ENCODE measurements around the gene C3orf52. TPM values are rescaled to one million over a fixed set of nuclear protein-coding genes. Genes with fewer than 3 reads are reported as not detected.

C3orf52 gene
- total and polyA plus RNA-seq, 2 experiments from 2014 or later: 8.1 to 16.6 TPM

DNA sequence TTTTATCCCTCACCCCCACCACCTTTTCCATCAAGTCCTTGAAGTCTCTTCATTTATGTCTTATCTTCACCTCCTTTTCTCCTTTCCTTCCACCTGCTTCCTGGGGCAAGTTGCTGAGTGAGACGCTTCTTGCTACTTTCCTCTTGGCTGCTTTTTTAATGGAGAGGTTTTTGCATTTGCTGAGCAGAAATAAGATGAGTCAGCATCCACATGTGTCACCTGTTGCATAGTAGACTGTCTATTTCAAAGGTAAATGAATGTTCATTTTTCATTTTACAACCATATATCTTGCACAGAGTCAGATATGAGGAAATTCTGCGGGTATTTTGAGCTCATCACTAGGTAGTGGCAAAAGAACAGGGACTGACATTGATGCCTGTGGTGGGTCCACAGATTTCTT is 18.6 kb downstream of the C3orf52 start:
- Histone ChIP-seq H2AFZ (no peak overlapping the region), H3K4me2 (no peak overlapping the region), H3F3A (replicated peaks; ENCODE audit: low read depth) (no peaks in the 10 kb centered on the region), H3K9me2 (ENCODE audit: insufficient read depth) (no peaks in the 10 kb centered on the region), H3K4me3 (no peak overlapping the region), H3K4me1 (ENCODE audit: insufficient read depth) (no peaks in the 10 kb centered on the region), H3K36me3 (ENCODE audit: insufficient read depth) (no peaks in the 10 kb centered on the region; the same call in 1 of the 2 replicates), H3K27ac (ENCODE audit: low read depth) (no peak overlapping the region), H3K79me2 (replicated peaks; ENCODE audit: insufficient read depth) (no peaks in the 10 kb centered on the region), H4K20me1 (replicated peaks; ENCODE audit: insufficient read depth) (no peaks in the 10 kb centered on the region), H3K27me3 (ENCODE audit: insufficient read depth) (no peaks in the 10 kb centered on the region)
- H3K27ac Mint-ChIP-seq: peak overlapping the region; percentile 3; the same call in 1 of the 2 replicates
- DNase-seq (ENCODE audit: low spot score) (no peak), ATAC-seq (no peak)
- TF ChIP-seq, protein P1, sequence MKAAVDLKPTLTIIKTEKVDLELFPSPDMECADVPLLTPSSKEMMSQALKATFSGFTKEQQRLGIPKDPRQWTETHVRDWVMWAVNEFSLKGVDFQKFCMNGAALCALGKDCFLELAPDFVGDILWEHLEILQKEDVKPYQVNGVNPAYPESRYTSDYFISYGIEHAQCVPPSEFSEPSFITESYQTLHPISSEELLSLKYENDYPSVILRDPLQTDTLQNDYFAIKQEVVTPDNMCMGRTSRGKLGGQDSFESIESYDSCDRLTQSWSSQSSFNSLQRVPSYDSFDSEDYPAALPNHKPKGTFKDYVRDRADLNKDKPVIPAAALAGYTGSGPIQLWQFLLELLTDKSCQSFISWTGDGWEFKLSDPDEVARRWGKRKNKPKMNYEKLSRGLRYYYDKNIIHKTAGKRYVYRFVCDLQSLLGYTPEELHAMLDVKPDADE (IDR thresholded peaks at IDR 0.05): no peak
- TF ChIP-seq POLR2AphosphoS5 (IDR thresholded peaks at IDR 0.05; ENCODE audit: low read depth) (no peak), REST (IDR thresholded peaks at IDR 0.05; ENCODE audit: unreplicated experiment) (no peak)
- H3K4me1 Mint-ChIP-seq: peaks cover 5% of the 10 kb centered on the region; the same call in 2 of the 3 replicates
- no peaks in the 10 kb centered on the region for H3K9me3 Mint-ChIP-seq
- H3K36me3 Mint-ChIP-seq (ENCODE audit: low read depth): no peaks in the 10 kb centered on the region; the same call in 2 of the 3 replicates
- peaks cover 1% of the 10 kb centered on the region for H3K27me3 Mint-ChIP-seq (ENCODE audit: insufficient read depth, low read depth, poor library complexity)
- no peak overlapping the region for H3K4me3 Mint-ChIP-seq

DNA sequence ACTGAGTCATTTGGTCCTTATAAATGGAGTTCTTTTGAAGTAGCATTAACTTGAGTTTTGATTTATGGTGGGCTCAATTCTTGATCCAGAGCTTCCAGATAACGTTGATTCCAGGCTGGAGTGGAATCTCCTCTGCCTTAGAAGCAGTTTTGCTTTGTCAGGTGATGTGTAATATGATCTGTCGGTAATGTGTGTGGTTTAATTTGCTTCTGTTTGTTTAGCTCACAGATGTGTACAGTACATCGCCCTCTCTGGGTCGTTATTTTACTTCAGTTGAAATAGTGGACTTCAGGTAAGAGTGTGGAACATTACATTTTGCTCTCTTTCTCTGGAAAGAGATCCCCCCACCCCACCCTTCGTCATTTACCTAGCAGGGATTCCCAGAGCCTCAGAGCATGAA is 23.1 kb downstream of the C3orf52 start:
- no peak overlapping the region for H3K27ac Mint-ChIP-seq
- Histone ChIP-seq H3F3A (replicated peaks; ENCODE audit: low read depth) (0 out of 2 replicates have a peak, but pooled peaks cover 4% of the 10 kb centered on the region), H3K36me3 (ENCODE audit: insufficient read depth) (no peaks in the 10 kb centered on the region; the same call in 1 of the 2 replicates), H4K20me1 (replicated peaks; ENCODE audit: insufficient read depth) (no peaks in the 10 kb centered on the region), H3K79me2 (replicated peaks; ENCODE audit: insufficient read depth) (no peaks in the 10 kb centered on the region), H3K4me3 (no peak overlapping the region), H3K4me2 (no peak overlapping the region), H2AFZ (no peak overlapping the region), H3K4me1 (ENCODE audit: insufficient read depth) (no peaks in the 10 kb centered on the region), H3K27ac (ENCODE audit: low read depth) (no peak overlapping the region), H3K9me2 (ENCODE audit: insufficient read depth) (no peaks in the 10 kb centered on the region), H3K27me3 (ENCODE audit: insufficient read depth) (no peaks in the 10 kb centered on the region)
- H3K4me3 Mint-ChIP-seq: no peak overlapping the region
- no peak for DNase-seq (ENCODE audit: low spot score)
- TF ChIP-seq EZH2phosphoT487 (IDR thresholded peaks at IDR 0.05; ENCODE audit: unreplicated experiment) (no peak), REST (IDR thresholded peaks at IDR 0.05; ENCODE audit: unreplicated experiment) (no peak), STAT1 (IDR thresholded peaks at IDR 0.05; ENCODE audit: unreplicated experiment) (no peak)
- H3K4me1 Mint-ChIP-seq: peaks cover 5% of the 10 kb centered on the region
- peaks cover 3% of the 10 kb centered on the region; the same call in 2 of the 3 replicates for H3K36me3 Mint-ChIP-seq (ENCODE audit: low read depth)
- no peaks in the 10 kb centered on the region for H3K27me3 Mint-ChIP-seq (ENCODE audit: insufficient read depth, low read depth, poor library complexity)
- H3K9me3 Mint-ChIP-seq: no peaks in the 10 kb centered on the region; the same call in 2 of the 3 replicates
- no peak for ATAC-seq

All from GM23338 (cell line).